Vagina (tissue), 2 donors: ENCODE data around the gene AK4.

ENCODE experiments used
- POLR2A ChIP-seq, 2 donors: fragments of 450-650 bp; IDR thresholded peaks; one replicate each; pipeline ENCODE4 v1.6.1; 2017; ENCODE audit warnings: antibody characterized with exemption in 2 of 2, mild to moderate bottlenecking in 2 of 2, moderate library complexity in 2 of 2
- TF ChIP-seq, protein P1 (sequence below), 3 experiments: fragments of 450-650 bp in 2 of 3; fragments of 200-600 bp in 1 of 3; sonication (generic) in 1 of 3; IDR thresholded peaks; one replicate each; pipeline ENCODE4 v1.5.1; 2017 to 2019; ENCODE audit warnings: antibody characterized with exemption in 3 of 3, mild to moderate bottlenecking in 2 of 3, moderate library complexity in 2 of 3

DNA sequence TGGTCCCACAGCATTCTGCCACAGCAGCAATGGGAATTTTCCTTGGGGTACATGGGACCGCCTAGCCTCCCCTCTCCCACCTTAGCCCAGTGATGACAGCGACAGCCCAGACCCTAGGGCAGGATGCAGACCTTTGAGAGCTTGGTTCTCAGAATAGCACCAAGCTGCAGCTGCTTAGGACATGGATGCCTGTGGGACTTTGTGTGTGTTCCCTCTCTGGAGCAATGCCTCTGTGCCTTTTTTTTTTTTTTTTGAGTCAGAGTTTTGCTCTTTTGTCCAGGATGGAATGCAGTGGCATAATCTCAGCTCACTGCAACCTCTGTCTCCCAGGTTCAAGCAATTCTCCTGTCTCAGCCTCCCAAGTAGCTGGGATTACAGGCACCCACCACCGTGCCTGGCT is 44.2 kb upstream of the AK4 start:
- TF ChIP-seq, protein P1, sequence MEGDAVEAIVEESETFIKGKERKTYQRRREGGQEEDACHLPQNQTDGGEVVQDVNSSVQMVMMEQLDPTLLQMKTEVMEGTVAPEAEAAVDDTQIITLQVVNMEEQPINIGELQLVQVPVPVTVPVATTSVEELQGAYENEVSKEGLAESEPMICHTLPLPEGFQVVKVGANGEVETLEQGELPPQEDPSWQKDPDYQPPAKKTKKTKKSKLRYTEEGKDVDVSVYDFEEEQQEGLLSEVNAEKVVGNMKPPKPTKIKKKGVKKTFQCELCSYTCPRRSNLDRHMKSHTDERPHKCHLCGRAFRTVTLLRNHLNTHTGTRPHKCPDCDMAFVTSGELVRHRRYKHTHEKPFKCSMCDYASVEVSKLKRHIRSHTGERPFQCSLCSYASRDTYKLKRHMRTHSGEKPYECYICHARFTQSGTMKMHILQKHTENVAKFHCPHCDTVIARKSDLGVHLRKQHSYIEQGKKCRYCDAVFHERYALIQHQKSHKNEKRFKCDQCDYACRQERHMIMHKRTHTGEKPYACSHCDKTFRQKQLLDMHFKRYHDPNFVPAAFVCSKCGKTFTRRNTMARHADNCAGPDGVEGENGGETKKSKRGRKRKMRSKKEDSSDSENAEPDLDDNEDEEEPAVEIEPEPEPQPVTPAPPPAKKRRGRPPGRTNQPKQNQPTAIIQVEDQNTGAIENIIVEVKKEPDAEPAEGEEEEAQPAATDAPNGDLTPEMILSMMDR (IDR thresholded peaks at IDR 0.05) = no peak
- no peak for TF ChIP-seq POLR2A (IDR thresholded peaks at IDR 0.05)
